GM18508 (cell line): Measurements from ENCODE around the gene KCNIP4.

Source experiments
- ATAC-seq: cut with Tn5 transposase; IDR thresholded peaks from one replicate; pipeline ENCODE4 v1.9.1; 2021; ENCODE audit warnings: moderate number of reproducible peaks; ENCODE audit not compliant: insufficient read depth, unreplicated experiment

The KCNIP4 gene

GRCh38 chr4:21013501-21013900 is 935.1 kb downstream of the KCNIP4 start:
- ATAC-seq: no peak

GRCh38 chr4:21012851-21013331 is 935.7 kb downstream of the KCNIP4 start:
- no peak for ATAC-seq

- ATAC-seq: no peak
Observed at GRCh38 chr4:21011106-21011505, 937.5 kb downstream of the KCNIP4 start.

- ATAC-seq: no peak
Observed at GRCh38 chr4:21009956-21010355, 938.6 kb downstream of the KCNIP4 start.

GRCh38 chr4:21005647-21006046 is 942.9 kb downstream of the KCNIP4 start:
- no peak for ATAC-seq

GRCh38 chr4:21002976-21003375 is 945.6 kb downstream of the KCNIP4 start:
- no peak for ATAC-seq

- no peak for ATAC-seq
Observed at GRCh38 chr4:21002286-21002685, 946.3 kb downstream of the KCNIP4 start.

GRCh38 chr4:21001490-21001889 is 947.1 kb downstream of the KCNIP4 start:
- ATAC-seq: no peak

- no peak for ATAC-seq
Observed at GRCh38 chr4:20997886-20998285, 950.7 kb downstream of the KCNIP4 start.

- ATAC-seq: no peak
Observed at GRCh38 chr4:20995610-20996009, 953.0 kb downstream of the KCNIP4 start.

GRCh38 chr4:20995015-20995414 is 953.6 kb downstream of the KCNIP4 start:
- no peak for ATAC-seq

GRCh38 chr4:20992002-20992401 is 956.6 kb downstream of the KCNIP4 start:
- no peak for ATAC-seq

GRCh38 chr4:20987191-20987590 is 961.4 kb downstream of the KCNIP4 start:
- ATAC-seq: no peak

GRCh38 chr4:20984576-20984836 is 964.1 kb downstream of the KCNIP4 start:
- no peak for ATAC-seq

GRCh38 chr4:20983763-20984575 is 964.6 kb downstream of the KCNIP4 start:
- ATAC-seq: no peak

- ATAC-seq: no peak
Observed at GRCh38 chr4:20982544-20982943, 966.0 kb downstream of the KCNIP4 start.

- ATAC-seq: no peak
Observed at GRCh38 chr4:20960291-20960690, 988.3 kb downstream of the KCNIP4 start.

GRCh38 chr4:20954541-20954940 is 994.0 kb downstream of the KCNIP4 start:
- ATAC-seq: no peak

- no peak for ATAC-seq
Observed at GRCh38 chr4:20944961-20945360, 1003.6 kb downstream of the KCNIP4 start.

GRCh38 chr4:20944451-20944850 is 1004.1 kb downstream of the KCNIP4 start:
- no peak for ATAC-seq

- no peak for ATAC-seq
Observed at GRCh38 chr4:20938204-20938603, 1010.4 kb downstream of the KCNIP4 start.

GRCh38 chr4:20926529-20926928 is 1022.0 kb downstream of the KCNIP4 start:
- ATAC-seq: no peak
